Islet of Langerhans (tissue), 1 donor: ENCODE data around the gene TADA3.

Experiments
- FAIRE-seq: peaks from one replicate; lab custom pipeline; 2011; peaks lifted over from hg19 to GRCh38; lab: Jason Lieb, UNC

TADA3 gene

DNA sequence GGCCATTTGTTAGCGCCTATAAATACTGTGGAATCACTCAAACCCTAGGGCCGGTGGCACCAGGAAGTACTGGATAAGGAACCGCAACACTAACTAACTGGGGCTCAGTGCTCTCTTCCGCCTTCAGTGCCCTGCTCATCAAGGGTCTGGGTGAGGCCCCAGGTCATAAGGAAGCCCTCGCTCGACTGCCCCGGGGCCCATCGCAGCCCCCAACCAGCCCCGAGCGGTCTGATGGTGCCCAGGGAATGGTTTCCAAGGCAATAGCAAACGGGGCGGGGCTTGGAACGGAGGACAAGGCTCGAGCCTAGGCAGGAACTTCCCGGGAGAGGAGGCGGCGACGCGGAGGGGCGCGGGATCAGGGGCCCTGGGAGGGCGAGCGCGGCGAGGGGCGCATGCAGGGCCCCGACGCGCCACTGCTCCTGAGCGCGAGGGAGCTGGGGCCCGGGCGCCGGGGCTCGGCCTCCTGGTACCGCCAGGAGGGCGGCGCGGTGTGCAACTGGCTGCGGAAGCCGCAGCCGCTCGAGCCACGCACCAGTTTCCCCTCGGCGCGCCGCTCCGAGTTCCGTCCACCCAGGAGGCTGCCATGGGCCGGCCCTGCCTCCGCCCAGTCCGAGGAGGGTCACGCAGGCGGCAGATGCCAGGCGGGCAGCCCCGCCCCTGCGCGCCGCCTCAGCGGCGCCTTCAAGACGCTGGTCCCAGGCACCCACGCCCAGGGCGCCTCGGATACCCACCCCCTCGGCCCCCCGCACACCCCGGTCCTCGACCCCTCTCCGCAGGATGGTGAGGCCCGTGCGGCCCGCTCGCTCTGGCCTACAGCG lies 17.6 kb upstream of the TADA3 start, which contains the start of gene TTLL3:
Gene TTLL3, plus strand, starts transcription at position 648 of the 818 bp plus-strand sequence. CDS start 400 bp downstream, outside the sequence.
- FAIRE-seq: no peak

DNA sequence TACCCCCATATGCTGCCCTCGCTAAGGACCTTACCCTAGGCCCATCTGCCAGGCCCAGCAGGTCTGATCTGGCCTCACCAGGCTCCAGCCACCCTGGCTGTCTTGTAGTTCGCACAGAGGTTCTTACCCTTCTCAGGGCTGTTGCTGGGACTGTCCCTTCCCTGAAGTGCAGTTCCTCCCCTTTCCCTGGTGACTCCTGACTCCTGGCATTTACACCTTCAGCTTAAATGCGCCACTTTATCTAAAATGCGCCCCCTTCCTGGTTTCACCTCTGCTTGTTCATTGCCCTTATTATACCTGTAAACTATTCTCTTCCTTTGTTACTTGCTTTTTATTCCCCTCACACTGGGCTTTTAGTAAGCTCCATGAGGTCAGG lies 17.0 kb upstream of the TADA3 start:
- no peak for FAIRE-seq

DNA sequence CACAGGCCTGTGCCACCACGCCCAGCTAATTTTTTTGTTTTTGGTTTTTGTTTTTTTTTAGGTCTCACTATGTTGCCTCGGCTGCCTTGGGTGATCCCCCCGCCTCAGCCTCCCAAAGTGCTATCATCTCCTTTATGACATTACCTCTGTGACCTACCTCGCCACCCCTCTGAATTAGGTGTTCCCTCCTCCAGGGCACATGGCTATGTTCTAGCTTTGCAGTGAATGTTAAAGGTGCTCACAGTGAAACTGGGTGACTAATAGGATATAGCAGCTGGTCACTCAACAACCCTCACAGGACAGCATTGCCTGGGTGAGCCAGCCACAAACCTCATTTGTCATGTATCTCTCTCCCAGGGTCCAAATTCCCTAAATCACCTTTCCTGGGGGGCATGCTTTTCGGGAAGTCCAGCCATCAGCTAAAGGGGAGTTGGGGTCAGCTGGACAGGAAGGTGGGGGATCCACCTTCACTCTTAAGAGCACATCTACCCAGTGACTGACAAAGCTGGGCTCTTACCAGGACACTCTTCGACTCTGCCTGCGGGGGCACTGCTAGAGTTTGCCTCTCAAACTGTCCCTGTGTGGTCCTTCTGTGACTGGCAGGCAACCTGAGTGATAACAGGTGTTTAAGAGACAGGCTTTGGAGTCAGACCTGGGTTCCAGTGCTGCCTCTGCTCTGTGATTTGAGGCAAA lies 16.2 kb upstream of the TADA3 start:
- FAIRE-seq: no peak

GRCh38 chr3:9807981-9808344 lies 15.7 kb upstream of the TADA3 start:
- FAIRE-seq: no peak

DNA sequence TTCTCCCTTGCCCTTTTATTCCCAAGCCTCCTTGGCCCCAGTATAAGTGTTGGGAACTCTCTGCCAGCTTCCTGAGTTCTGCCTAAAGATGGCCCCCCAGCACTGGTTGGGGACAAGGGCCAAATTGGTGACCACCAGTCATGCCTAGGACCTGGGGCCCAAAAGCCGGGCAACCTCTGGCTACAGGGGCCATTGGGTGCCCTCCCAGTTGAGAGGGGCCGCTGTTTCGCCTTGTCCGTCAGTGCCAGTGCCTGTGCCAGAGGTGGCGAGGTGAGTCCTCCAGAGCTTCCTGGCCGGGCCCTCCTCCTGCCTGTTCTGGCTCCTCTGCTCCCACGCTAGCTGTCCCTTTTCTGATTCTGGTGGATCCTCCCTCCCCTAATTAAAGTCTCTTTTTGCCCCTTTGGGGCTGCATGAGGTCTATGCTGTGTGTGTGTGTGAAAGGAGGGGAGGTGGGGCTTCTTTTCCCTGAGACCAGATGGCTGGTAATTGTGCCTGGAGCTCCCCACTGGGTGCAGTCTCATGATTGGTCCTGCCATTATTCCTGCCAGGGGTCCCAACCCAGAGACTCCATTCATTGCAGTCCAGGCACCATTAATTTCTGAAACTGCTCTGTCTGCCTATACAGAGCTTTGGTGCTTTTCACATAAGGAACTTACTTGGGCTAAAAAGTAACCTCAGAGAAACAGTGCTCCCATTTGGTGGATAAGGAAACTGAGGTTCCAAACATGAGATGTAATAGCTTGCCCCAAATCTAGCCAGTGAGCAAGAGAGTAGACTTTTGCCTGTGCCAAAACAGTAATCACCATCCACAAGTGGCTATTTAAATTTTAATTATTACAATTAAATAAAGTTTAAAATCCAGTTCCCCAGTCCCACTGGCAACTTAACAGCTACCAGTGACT lies 14.7 kb upstream of the TADA3 start:
- no peak for FAIRE-seq

DNA sequence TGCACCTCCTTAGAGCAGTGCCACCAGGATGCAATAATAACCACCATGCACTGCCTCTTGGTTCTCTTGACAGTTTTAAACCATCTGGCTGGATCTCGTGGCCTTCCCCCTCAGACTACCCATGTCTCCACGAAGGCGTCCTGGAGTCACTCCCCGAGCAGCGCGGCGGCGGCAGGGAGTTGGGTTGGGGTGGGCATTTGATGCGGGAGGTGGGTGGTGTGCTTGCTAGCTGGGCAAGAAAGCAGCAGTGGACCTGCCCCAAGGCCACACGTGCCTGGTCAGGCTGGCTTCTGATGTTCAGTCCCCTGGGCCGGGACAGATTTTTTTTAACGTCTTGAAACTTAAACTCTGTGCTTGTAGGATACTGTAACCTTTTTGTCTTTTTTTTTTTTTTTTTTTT lies 13.9 kb upstream of the TADA3 start:
- no peak for FAIRE-seq

GRCh38 chr3:9804996-9805395 lies 12.7 kb upstream of the TADA3 start:
- no peak for FAIRE-seq

DNA sequence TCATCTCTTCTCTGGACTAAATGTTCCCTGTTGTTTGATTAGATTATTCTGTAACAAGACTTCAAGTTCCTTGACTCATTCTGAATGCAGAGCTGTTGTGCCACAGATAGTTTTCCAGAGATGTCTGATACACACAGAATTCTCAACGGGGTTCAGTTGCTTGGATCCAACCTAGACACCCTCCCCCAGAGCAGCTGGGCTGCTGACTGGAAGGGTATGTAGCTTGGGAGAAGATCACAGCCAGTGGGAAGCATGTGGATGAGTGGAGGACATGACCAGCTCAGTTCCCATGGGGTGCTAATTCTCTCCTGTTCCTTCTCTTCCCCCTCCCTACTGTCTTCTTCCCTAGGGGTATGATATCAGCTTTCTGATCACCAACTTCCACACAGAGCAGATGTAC lies 11.2 kb upstream of the TADA3 start:
- no peak for FAIRE-seq

GRCh38 chr3:9800529-9800928 lies 8.3 kb upstream of the TADA3 start:
- FAIRE-seq: no peak

DNA sequence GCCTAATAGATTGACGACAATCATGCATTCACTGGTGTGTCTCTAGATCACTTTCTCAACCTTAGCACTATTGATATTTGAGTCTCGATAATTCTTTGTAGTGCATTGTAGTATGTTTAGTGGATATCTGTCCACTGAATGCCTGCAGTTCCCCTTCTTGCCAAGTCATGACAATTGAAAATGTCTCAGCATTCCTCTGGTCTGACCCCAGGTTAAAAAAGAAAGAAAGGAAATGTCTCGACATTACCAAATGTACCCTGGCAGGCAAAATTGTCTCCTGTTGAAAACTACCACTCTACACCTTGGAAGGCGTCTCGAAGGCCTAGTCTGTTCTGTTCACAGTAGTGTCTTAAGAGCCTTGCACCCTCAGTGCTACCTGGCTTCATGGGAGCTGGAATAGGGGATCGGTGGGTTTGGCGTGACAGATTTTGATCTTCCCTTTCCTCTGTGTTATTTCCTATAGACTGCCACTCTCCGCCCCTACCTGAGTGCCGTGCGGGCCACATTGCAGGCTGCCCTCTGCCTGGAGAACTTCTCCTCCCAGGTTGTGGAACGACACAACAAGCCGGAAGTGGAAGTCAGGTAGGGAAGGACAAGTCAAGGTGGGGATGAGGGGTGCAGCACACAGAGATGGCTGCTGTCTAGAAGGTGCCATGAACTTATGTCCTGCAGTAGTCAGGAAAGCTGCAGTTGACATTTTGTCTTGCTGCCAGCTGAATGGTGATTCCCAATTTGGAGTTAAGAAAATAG lies 5.1 kb upstream of the TADA3 start:
- FAIRE-seq: no peak

GRCh38 chr3:9795207-9795606 lies 2.9 kb upstream of the TADA3 start:
- FAIRE-seq: no peak

DNA sequence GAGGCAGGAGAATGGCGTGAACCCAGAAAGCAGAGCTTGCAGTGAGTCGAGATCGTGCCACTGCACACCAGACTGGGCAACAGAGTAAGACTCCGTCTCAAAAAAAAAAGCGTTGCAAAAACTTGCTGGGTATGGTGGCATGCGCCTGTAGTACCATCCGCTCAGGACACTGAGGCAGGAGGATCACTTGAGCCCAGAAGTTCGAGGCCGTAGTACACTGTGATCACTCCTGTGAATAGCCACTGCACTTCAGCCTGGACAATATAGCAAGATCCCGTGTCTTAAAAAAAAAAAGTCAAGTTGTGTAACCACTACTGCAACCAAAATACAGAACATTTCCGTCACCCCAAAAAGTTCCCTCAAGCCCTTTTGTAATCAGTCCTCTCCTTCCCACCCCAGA lies 2.1 kb upstream of the TADA3 start:
- FAIRE-seq: no peak

- FAIRE-seq: no peak
Observed at GRCh38 chr3:9793161-9793781, 998 bp upstream of the TADA3 start.

DNA sequence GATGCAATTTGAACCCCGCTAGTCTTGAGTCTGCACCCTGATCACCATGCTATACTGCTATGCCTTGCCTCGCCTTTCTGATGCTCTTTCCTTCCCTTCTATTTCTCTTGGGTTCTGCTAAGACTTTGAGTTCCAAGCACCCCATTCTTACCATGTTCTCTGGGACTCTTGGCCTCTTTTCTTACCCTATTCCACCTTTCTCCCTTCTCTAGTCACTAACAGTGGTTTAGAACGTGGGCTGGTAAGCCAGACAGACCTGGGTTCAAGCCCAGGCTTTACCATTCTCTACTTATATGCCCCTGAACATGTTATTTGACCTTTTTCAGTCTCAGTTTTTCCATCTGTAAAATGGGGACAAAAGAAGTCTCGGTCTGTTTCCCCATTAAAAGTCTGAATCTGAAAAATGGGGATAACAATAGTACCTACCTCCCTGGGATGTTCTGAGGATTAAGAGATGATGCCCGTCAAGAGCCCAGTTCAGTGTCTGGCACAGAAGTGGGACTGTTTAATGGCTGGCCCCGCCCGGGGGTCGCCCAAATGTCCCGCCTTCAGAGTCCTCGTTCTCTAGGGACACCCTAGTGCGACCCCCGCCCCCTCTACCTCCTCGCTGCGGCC lies 376 bp downstream of the TADA3 start:
- FAIRE-seq: no peak

DNA sequence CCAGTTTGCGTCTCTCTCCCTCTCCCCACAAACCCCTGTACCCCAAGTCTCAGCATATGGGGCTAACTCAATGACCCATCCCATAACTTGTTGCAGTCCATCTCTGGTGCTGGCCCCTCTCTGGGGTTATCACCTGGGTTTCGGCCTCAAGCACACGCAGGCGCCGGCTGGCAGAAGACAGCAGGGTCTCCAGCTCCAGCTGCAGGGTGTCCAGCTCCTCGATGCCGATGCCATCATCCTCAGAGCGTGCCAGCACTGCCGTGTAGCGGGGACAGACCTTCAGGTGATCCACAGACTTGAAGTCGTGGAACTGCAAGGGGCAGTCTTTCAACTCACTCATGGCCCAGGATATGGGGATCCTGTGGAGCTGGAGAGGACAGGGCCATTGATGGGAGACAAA lies 1.1 kb downstream of the TADA3 start:
- no peak for FAIRE-seq

GRCh38 chr3:9787714-9788113 lies 4.6 kb downstream of the TADA3 start:
- no peak for FAIRE-seq

- no peak for FAIRE-seq
Observed at GRCh38 chr3:9786825-9787669, 5.2 kb downstream of the TADA3 start.

GRCh38 chr3:9786209-9786739 lies 6.0 kb downstream of the TADA3 start:
- no peak for FAIRE-seq

DNA sequence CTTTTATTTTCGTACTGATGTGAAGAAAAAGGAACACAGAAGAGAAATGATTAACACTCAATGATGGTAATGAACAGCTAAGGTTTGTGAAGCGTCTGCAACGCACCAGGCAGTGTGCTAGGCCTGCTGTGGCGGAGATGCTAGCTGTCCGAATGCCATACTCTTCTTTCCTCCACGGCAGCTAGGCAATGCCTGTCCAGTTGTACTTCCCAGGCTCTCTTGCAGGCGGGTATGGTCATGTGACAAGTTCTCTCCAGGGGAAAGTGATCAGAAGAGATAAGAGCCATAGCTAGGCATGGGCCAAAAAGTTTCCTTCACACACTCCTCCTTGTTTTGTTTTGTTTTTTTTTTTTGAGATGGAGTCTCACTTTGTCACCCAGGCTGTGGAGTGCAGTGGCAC lies 6.7 kb downstream of the TADA3 start:
- no peak for FAIRE-seq

DNA sequence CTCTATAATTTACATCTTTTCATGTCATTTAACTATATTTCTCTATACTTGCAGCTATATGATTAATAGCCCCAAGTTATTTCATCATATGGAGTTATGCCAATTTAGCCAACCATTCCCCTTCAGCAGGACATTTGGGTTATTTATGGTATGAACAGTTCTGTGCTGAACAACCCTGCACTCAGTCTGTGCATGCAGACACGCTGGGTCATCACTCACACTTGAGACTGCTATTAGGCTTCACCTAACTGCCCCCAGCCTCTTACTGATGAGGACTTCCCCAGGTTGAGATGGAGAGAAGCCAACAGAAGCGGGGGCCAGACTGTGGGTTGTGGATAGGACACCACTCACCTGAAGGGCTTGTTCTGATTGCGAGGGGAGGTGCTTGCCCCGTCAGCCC lies 7.3 kb downstream of the TADA3 start:
- FAIRE-seq: no peak
